Activated CD4-positive, CD25-positive, alpha-beta regulatory T cell treated with anti-CD3 and anti-CD28 coated beads, Interleukin-2, amount 50 U/mL, for 72 hours (primary cell): ENCODE results near the gene CCDC191.

Experiments used
- DNase-seq: peaks from one replicate; pipeline ENCODE4 v3.0.0; 2021

The CCDC191 gene, protein sequence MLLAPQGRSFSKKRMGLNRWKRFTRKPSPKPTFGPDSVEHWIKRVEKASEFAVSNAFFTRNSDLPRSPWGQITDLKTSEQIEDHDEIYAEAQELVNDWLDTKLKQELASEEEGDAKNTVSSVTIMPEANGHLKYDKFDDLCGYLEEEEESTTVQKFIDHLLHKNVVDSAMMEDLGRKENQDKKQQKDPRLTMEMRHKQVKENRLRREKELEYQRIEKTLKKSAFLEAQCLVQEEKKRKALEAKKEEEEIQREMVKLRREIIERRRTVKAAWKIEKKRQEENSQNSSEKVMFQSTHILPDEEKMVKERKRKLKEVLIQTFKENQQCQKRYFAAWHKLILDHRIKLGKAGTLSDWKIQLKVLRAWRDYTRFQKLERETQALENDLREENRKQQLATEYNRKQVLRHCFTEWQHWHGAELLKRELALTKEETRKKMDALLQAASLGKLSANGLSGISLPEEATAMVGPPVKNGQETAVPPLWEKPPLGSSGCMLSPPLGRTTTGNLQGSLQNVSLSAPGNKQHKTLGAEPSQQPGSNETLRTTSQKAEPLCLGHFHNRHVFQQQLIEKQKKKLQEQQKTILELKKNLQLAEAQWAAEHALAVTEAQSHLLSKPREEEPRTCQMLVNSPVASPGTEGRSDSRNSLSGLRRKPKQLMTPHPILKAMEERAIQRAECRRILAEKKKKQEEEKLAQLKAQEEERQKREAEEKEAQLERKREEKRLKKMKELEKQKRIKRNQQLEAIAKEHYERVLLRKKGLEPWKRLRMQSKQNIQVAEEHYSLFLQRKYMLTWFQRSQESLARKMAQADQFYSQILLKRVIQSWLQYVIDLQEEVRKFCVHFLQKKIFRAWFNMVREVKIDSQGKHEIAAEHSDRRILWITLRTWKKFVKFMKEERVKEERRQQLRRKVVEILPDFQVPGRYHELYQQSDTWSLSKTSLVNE

DNA sequence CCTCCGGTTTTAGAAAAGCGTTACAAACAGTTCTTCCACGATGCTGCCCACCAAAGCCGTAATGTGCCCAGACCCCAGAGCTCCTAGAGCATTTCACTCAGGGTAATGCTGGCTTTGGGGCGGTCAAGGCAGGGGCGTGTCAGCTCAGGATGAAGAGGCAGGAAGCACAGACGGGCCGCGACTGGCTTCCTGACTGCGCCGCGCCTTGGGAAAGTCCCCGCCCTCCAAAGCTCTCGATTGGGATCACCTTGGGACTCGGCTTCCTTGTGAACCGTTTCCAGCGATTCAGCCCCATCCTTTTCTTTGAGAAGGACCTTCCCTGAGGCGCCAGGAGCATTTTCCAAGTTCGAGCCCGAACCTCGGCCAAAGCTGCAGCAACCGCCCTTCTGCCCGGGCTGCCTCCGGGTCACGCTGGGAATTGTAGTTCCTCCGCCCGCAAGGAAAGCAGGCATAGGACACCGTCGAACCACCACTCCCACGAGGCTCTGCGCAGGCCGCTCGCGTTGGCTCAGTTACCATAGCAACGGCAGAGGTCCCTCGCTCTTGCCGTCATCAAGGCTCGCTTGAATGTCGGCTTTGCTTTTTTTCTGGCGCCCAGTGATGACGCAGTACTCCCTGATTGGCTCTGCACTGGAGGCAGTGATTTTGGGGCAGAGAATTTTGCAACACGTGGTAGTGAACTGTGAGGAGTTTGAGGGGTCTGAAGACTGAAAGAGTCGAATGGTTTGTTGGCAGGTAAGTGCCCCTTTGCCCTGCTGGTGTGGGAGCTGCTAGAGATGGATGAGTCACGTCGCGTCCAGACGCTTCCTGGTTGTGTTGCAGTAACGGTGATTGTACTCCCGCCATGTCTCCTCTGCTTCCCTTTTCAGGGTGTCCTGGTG lies at the start of gene CCDC191, which contains the start of gene QTRT2:
TSS of gene CCDC191 (minus strand) at position 397 of the 881 bp plus-strand sequence. CDS start at position 337, 60 bp downstream.
TSS of gene QTRT2 (plus strand) at position 608 of the 881 bp plus-strand sequence. CDS start 8,521 bp downstream, outside the sequence.
- DNase-seq = peak; percentile 93

DNA sequence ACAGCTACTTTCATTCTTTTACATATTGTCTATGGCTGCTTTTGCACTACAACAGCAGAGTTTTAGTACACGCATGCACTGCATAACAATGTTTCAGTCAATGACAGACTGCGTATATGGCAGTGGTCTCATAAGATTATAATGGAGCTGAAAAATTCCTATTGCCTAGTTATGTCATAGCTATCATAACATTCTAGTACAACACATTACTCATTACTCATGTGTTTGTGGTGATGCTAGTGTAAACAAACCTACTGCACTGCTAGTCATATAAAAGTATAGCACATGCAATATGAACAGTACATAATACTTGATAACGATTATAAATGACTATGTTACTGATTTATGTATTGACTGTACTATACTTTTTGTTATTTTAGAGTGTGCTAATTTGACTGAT lies 48.1 kb upstream of the CCDC191 start:
- no peak for DNase-seq

DNA sequence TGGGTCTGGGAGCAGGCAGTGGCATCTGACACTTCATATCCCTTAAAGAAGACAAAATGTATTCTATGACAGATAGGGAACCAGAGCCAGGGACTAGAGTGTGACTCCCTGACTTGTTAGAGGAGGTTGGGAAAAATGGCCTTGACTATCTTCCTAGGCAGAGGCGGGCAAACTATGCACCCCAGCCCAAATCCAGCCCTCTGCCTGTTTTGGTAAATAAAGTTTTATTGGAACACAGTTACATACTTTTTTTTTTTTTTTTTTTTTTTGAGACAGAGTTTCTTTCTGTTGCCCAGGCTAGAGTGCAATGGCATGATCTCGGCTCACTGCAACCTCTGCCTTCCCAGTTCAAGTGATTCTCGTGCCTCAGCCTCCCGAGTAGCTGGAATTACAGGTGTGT lies 47.5 kb upstream of the CCDC191 start:
- no peak for DNase-seq

DNA sequence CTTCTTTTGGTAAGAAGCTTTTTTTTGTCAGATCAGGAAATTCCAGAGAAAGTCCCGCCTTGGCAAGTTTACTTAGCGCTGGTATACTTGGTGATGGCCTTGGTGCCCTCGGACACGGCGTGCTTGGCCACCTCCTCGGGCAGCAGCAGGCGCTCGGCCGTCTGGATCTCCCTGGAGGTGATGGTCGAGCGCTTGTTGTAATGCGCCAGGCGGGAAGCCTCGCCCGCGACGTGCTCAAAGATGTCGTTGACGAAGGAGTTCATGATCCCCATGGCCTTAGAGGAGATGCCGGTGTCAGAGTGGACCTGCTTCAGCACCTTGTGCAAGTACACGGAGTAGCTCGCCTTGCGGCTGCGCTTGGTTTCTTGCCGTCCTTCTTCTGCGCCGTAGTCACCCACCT lies 46.9 kb upstream of the CCDC191 start:
- DNase-seq = no peak

DNA sequence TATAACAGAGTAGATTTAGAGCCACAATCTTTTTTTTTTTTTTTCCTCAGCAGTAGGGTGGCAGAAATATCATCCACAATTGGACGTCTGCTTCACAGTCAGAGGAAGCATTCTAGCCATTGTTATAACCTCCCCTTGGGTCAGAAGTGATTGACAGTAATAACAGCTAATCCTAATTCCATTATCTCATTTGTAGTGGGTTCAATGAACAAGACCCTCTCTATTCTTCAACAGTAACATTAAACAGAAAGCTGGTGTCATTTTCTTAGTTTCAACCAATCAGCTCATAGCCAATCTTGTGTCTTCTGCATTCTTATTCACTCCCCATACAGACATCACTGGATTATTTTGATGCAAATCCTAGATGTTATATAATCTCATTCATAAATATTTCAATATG lies 44.8 kb upstream of the CCDC191 start:
- DNase-seq = no peak

DNA sequence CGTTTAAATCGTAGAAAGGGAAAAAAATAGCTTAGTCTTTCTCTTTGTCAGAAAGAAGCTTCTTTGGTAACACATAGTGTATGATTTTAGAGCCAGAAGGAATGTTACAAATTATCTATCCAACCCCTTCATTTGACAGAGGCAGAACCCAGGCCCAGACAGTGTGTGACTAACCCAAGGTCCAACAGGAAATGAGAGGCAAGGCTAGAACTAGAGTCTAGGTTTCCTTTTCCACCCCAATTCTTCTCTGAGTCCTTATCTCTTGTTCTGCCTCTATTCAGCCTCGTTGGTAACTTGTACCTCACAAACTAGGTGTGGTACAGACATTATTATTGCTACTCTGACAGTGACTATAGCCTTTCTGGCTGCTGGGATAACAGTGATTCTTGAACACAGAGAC lies 39.5 kb upstream of the CCDC191 start:
- DNase-seq = no peak

DNA sequence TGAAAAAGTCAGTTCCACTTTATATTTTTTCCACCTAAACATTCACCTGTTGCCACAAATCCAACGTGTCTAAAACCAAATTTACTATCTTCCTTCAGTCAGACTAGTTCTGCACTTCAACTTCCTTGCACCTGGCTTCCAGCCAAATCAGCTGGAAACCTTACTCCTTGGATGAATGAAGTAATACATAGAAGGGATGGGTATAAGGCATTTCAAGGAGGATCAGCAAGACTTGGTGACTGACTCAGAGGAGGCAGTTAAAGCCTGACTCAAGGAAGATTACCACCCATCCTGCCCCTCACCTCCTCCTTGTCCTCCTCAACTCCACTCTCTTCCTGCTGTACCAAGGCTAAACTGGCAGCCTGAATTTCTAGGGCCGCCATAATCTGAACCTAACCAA lies 37.3 kb upstream of the CCDC191 start:
- DNase-seq = no peak

DNA sequence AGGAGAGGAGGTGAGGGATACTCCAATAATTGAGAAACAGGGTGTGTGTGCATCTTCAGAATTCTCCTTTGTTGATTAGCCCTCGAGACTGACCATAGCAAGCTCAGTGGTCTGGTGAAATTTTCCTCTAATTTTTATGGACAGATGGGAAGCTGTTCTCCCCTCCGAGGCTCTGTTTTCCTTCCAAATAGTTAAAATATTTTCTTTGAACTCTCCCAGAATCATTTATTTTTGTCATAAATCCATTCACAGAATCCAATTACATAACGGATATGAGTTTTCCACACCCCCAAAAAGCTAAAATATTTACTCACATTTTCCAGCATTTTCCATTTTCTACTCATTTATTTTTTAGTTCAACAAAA lies 36.7 kb upstream of the CCDC191 start:
- no peak for DNase-seq

DNA sequence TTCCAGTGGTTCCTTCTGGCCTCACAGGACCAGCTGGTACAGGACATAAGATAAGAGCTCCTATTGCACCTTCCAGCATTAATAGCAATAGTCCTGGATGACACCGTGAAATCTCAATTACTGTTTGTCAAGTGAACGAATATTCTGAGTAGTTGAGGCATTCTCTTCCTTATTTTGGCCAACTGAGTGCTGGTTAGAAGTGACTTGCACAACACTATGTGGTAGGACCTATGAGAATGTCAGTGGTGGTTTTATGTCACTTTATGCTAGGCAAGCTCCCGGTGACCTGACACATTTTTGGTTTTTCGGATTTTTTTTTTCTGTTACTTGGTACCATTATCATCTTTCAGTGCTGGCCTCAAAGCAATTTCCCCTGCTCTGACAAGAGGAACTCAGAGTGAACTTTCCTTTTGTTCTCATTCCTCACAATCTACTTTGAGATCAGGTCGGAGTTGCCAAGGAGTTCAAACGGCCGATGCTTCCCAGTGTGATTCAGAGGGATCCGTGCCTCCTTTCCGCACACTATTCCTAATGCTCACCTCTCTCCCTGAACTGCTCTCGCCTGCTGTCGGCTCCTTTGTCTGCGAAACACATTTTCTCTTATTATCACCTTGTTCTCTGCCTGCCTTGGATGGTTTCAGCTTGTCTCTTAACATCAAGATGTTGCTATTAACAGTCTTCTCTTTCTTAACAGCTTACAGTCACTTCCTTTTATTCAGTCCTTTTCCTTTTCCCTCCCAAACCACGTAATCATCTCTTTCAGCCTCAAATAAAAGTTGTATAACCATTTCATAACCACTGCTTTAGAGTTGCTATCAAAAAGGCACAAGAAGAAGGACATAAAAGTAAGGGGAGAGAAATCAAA lies 36.1 kb upstream of the CCDC191 start:
- DNase-seq = no peak

DNA sequence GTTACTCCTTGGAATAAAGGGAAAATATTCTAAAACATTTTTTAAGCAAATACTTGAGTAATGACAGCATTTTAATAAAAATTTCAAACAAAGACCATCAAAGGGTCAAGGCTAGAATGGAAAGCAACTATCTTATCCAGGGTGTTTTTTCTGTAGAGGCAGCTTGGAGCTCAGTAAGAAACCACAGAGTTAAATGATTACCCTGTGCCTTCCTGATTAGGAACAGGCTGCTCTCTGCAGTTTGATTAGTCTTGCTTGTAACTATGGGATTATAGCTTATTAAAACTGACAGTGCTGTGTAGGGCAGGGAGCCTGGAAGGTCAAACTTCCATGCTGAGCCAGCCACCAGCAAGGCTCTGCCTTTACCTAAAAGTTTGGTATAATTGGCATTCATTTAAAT lies 33.3 kb upstream of the CCDC191 start:
- no peak for DNase-seq

DNA sequence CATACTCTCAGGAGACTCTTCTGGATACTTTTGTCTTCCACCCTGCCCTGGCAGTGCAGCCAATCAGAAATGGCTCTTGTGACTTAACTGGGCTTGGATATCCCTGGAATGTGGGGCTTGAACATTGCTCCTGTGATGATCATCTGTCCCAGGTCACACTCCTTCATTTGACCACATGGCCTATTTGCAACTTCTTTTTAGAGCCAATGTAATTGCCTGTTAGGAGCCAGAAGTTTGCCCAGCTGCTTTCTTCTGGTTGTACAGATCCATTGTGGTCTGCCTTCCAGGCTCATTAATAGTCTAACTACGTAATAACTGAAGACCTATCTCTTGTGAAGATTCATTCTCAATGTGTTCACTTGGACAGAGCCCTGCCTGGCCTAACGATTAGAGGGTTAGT lies 30.0 kb upstream of the CCDC191 start:
- DNase-seq = no peak

DNA sequence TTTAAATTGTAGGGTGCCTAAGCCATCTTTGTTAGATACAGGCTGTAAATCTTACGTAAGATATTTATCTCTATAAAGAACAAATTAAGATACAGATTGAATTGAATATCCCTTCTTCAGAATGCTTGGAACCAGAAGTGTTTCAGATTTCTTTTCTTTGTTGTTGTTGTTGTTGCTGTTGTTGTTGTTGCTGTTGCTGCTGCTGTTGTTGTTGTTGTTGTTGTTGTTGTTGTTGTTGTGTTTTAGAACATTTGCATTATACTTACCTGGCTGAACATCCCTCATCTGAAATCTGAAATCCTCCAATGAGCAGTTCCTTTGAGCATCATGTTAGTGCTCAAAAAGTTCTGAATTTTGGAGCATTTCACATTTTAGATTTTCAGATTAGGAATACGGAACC lies 26.8 kb upstream of the CCDC191 start:
- DNase-seq = no peak

DNA sequence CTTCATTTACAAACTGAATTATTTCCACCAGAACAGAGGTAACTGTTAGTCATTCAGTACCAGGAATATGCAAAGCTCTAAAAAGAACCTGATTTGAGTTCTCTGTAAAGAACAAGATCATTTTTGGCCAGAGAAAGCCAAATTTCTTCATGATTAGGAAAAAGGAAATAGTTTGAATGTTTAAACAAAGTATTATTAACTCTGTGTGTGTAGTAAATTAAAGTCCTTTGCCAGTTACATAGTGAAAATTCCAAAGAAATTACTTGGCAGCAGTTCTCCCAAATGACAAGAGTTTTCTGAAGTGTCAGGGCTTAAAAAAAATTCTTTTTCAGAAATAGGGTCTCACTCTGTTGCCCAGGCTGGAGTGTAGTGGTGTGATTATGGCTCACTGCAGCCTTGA lies 24.7 kb upstream of the CCDC191 start:
- DNase-seq = no peak

DNA sequence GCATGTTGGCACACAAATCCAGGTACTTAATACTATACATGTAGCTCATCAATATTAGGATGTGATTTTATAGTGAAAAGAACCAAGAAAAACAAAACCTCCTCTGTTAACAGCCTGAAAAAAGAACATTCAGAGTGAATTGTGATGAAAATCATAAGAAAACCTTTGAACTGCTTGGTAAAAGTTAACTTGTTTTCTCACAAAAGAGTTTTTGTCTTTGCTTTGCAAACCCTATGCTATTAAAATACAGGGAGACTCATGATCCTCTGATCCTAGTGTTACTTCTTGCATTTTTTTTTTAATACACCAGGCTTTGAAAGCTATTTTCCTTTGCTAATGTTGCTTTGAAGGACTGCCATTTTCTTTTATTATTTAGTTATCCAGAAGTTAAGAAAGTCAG lies 23.9 kb upstream of the CCDC191 start:
- no peak for DNase-seq

DNA sequence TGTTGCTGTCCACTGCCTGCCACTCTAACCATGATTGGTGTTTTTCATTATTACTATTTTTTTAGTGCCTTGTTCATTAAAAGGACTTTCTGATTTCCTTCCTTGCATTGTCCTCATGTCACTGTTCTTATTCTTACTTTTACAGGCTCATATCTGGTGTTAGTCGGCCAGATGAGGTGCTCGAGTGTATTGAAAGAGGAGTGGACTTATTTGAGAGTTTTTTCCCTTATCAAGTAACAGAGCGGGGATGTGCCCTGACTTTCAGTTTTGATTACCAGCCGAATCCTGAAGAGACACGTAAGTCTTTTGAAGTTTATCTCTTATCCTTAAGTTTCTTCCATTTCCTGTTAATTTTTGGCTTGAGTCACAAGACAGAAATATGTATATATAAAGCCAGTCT lies 23.4 kb upstream of the CCDC191 start:
- DNase-seq = no peak

DNA sequence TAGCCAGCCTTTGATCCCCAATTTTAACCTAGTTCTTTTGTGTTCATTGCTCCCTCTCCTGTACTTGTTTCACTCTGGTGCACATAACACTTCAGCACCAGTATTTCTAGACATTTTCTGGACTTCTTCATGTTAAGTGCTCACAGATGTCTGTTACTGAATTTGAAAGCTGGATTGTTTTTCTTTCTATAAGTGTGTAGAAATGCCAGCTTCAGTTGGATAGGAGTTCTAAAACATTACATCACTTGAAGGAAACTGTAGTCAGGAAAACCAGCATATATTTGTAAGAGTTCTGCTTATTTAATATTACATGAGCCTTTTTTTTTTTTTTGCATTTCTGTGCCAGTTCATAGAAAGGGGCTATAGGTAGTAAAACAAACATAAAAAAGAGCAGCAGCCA lies 21.8 kb upstream of the CCDC191 start:
- no peak for DNase-seq

DNA sequence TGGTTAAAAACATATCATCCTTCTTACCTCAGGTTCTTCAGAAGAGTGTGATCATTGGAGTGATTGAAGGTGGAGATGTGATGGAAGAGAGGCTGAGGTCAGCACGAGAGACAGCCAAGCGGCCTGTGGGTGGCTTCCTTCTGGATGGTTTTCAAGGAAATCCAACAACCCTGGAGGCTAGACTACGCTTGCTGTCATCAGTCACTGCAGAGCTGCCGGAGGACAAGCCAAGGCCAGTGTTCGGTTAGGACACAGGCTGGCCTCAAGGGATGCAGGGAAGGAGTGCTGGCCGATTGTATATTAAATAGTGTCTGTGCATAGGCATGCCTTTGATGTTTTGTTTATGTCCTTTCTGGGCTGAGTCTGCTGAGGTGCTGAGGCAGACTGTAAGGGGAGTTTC lies 20.4 kb upstream of the CCDC191 start:
- no peak for DNase-seq

DNA sequence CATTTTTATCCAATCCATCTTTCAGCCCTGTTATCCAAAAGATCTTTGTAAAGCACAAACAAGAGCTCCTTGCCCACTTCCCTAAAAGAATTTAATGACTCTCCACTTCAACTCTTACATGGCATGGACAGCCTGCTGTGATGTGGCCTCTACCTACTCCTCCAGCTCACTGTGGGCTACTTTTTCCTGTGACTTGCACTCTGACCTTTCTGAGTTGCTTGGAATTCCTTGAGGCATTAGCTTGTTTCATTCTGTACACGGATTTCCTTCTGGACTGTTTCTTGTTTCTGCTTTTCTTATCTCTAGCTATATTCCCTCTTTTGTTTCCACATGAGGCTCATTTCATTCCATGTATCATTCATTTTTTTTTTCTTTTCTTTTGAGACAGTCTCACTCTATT lies 15.5 kb upstream of the CCDC191 start:
- DNase-seq = no peak

DNA sequence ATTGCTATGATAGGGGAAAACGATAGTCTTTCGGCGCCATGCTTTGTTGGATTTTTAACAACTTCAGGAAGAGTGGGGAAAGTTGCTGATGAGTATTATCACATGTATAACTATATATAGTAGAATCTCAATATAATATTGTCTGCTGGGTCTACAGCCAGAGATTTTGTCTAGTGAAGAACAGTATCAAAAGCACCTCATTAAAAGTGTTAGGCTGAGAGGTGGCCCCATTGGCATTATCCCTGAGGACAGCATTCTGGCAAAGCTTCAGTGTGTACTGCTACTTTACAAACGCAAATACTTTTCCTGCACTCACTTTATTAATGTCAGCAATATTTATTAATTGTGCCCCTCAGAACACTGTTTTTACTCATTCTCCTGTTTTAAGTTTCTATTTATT lies 12.0 kb upstream of the CCDC191 start:
- DNase-seq = no peak

DNA sequence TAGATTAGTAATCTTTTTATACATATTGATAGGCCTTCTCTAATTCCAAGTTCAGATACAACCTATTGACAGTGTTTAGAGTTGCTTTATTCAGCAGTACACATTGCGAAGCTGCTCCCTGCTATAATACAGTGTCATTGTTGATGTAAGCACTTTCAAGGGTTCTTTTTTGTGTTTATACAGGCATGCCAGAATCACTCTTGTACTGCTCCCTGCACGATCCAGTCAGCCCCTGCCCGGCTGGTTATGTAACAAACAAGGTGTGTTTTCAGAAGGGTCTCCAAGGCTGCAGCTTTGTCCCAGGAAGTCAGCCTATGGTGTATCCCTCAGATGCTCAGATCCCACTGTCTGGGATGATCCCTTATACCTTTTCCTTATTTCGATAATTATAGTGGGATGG lies 11.5 kb upstream of the CCDC191 start:
- no peak for DNase-seq

DNA sequence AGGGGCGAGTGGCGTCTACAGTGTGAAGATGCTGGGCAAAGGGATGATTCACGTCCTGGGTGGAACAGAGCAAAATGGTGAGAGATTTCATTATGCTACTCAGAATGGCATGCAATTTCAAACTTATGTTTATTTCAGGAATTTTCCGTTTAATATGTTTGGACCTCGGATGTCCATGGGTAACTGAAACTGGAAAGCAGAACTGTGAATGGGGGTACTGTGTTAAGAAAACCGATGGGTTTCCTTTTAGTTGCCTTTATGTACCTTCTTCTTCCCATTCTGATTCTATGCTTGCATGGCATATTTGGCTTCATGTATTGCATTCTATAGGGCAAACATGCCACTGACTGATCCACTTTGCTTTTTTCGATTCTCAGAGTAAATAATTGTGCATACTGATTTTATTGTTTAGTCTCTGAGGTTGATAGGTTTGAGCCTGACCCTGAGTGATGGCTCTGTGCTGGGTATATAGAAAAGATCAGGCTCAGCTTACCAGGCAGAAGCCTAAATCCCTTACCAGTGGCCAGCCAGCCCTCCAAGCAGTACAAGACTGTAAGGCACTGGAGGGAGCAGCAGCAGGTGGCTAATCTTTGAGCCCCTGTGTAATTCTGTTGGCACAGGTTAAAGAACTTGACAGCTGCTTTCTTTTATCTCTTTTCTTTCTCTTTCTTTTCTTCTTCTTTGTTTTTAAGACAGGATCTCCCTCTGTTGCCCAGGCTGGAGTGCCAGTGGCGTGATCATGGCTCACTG lies 4.8 kb upstream of the CCDC191 start:
- no peak for DNase-seq
